HG03280 (cell line): ENCODE measurements around the gene SNRNP25.
"Not testable (repeated sequence)": the region's sequence is repeated elsewhere in the genome, so short reads cannot be mapped to it uniquely, and the experiment has no call there.

Experiments
- ATAC-seq: cut with Tn5 transposase; IDR thresholded peaks from one replicate; pipeline ENCODE4 v1.9.1; 2021; ENCODE audit warnings: mild to moderate bottlenecking, moderate library complexity; ENCODE audit not compliant: unreplicated experiment

Gene SNRNP25

GRCh38 chr16:53346-54236 is at the start of gene SNRNP25, which contains the start of gene POLR3K:
SNRNP25 (plus strand) TSS chr16:53828; CDS start chr16:54017, 189 bp downstream.
POLR3K (minus strand) TSS chr16:53608; CDS start chr16:53586, 22 bp downstream.
- ATAC-seq = peak; percentile 96

GRCh38 chr16:9903-10665 is 43.5 kb upstream of the SNRNP25 start:
- ATAC-seq = no peak

- ATAC-seq = not testable (repeated sequence)
These were observed 42.9 kb upstream of the SNRNP25 start for GRCh38 chr16:10772-11171.

- not testable (repeated sequence) for ATAC-seq
These were observed 36.4 kb upstream of the SNRNP25 start for GRCh38 chr16:17062-17765.

GRCh38 chr16:20886-21285 is 32.7 kb upstream of the SNRNP25 start:
- not testable (repeated sequence) for ATAC-seq

GRCh38 chr16:24151-24550 is 29.5 kb upstream of the SNRNP25 start:
- ATAC-seq = not testable (repeated sequence)

- peak; percentile 52 for ATAC-seq
These were observed 27.7 kb upstream of the SNRNP25 start for GRCh38 chr16:25926-26348.

GRCh38 chr16:30627-31026 is 23.0 kb upstream of the SNRNP25 start:
- ATAC-seq = not testable (repeated sequence)

- not testable (repeated sequence) for ATAC-seq
These were observed 20.3 kb upstream of the SNRNP25 start for GRCh38 chr16:33154-33876.

GRCh38 chr16:33877-34647 is 19.6 kb upstream of the SNRNP25 start:
- ATAC-seq = no peak

GRCh38 chr16:34648-34987 is 19.0 kb upstream of the SNRNP25 start:
- ATAC-seq = no peak

GRCh38 chr16:35011-35677 is 18.5 kb upstream of the SNRNP25 start:
- no peak for ATAC-seq

- no peak for ATAC-seq
These were observed 17.8 kb upstream of the SNRNP25 start for GRCh38 chr16:35678-36305.

GRCh38 chr16:36336-36984 is 17.2 kb upstream of the SNRNP25 start:
- ATAC-seq = no peak

GRCh38 chr16:37511-37910 is 16.1 kb upstream of the SNRNP25 start:
- no peak for ATAC-seq

GRCh38 chr16:38206-38605 is 15.4 kb upstream of the SNRNP25 start:
- ATAC-seq = not testable (repeated sequence)

GRCh38 chr16:38941-39892 is 14.4 kb upstream of the SNRNP25 start:
- peak; percentile 79 for ATAC-seq
